Measurements from ENCODE around the gene ERC2. TPM values are rescaled to one million over a fixed set of nuclear protein-coding genes. Genes with fewer than 3 reads are reported as not detected.

The ERC2 gene
- total RNA-seq, 2 experiments from 2014 or later, result not detected

- Histone ChIP-seq H3K9me2 (ENCODE audit: insufficient read depth, low read length) (no peaks in the 10 kb centered on the region), H3K36me3 (ENCODE audit: insufficient read depth, low read length) (no peaks in the 10 kb centered on the region), H3K4me3 (ENCODE audit: low read depth, low read length, poor library complexity, severe bottlenecking) (no peak overlapping the region), H3K27ac (ENCODE audit: low read depth, low read length, poor library complexity, severe bottlenecking) (no peak overlapping the region), H2AFZ (ENCODE audit: low read length) (no peak overlapping the region), H3K4me1 (ENCODE audit: insufficient read depth, low read length, poor library complexity, severe bottlenecking) (no peaks in the 10 kb centered on the region), H4K20me1 (ENCODE audit: insufficient read depth, low read length) (no peaks in the 10 kb centered on the region), H3K9me3 (ENCODE audit: low read length) (no peaks in the 10 kb centered on the region; the same call in 1 of the 2 replicates), H3K79me2 (ENCODE audit: insufficient read depth, low read depth, low read length) (no peaks in the 10 kb centered on the region), H3K4me2 (ENCODE audit: low read length) (no peak overlapping the region)
- CTCF ChIA-PET (ENCODE audit: unreplicated experiment), result no interaction called here
- DNase-seq (ENCODE audit: low spot score), result no peak
- intact Hi-C loops (cut with micrococcal nuclease; ENCODE audit: unreplicated experiment), result no loop called here
- POLR2A ChIA-PET, result no interaction called here
- no peak for TF ChIP-seq EZH2phosphoT487 (IDR thresholded peaks at IDR 0.05; ENCODE audit: borderline replicate concordance, low read depth, low read length)
- no peak for TF ChIP-seq CTCF (conservative IDR thresholded peaks at IDR 0.05; ENCODE audit: low read length)
- BruUV-seq (replicated peaks), result no TSS peak
Measured at GRCh38 chr3:56115698-56116097, 352.6 kb downstream of the ERC2 start.

GRCh38 chr3:56115199-56115598 is 353.1 kb downstream of the ERC2 start:
- no TSS peak for BruUV-seq (replicated peaks)
- H4K20me1 ChIP-seq (ENCODE audit: insufficient read depth, low read length), result no peaks in the 10 kb centered on the region
- no peaks in the 10 kb centered on the region for H3K79me2 ChIP-seq (ENCODE audit: insufficient read depth, low read depth, low read length)
- H3K9me3 ChIP-seq (ENCODE audit: low read length), result no peaks in the 10 kb centered on the region; the same call in 1 of the 2 replicates
- no peak for DNase-seq (ENCODE audit: low spot score)
- no peak overlapping the region for H3K4me3 ChIP-seq (ENCODE audit: low read depth, low read length, poor library complexity, severe bottlenecking)
- H3K4me1 ChIP-seq (ENCODE audit: insufficient read depth, low read length, poor library complexity, severe bottlenecking), result no peaks in the 10 kb centered on the region
- no peak overlapping the region for H2AFZ ChIP-seq (ENCODE audit: low read length)
- H3K36me3 ChIP-seq (ENCODE audit: insufficient read depth, low read length), result no peaks in the 10 kb centered on the region
- no peak for TF ChIP-seq EZH2phosphoT487 (IDR thresholded peaks at IDR 0.05; ENCODE audit: borderline replicate concordance, low read depth, low read length)
- TF ChIP-seq CTCF (conservative IDR thresholded peaks at IDR 0.05; ENCODE audit: low read length), result no peak
- ChIA-PET POLR2A (no interaction called here), CTCF (ENCODE audit: unreplicated experiment) (no interaction called here)
- H3K4me2 ChIP-seq (ENCODE audit: low read length), result no peak overlapping the region
- H3K27ac ChIP-seq (ENCODE audit: low read depth, low read length, poor library complexity, severe bottlenecking), result no peak overlapping the region
- H3K9me2 ChIP-seq (ENCODE audit: insufficient read depth, low read length), result no peaks in the 10 kb centered on the region
- intact Hi-C loops (cut with micrococcal nuclease; ENCODE audit: unreplicated experiment), result no loop called here

- H3K4me2 ChIP-seq (ENCODE audit: low read length), result no peak overlapping the region
- no peak for TF ChIP-seq EZH2phosphoT487 (IDR thresholded peaks at IDR 0.05; ENCODE audit: borderline replicate concordance, low read depth, low read length)
- no peak for TF ChIP-seq CTCF (conservative IDR thresholded peaks at IDR 0.05; ENCODE audit: low read length)
- intact Hi-C loops (cut with micrococcal nuclease; ENCODE audit: unreplicated experiment), result no loop called here
- H3K9me3 ChIP-seq (ENCODE audit: low read length), result no peaks in the 10 kb centered on the region
- no peaks in the 10 kb centered on the region for H3K36me3 ChIP-seq (ENCODE audit: insufficient read depth, low read length)
- POLR2A ChIA-PET, result no interaction called here
- no TSS peak for BruUV-seq (replicated peaks)
- no peak overlapping the region for H3K4me3 ChIP-seq (ENCODE audit: low read depth, low read length, poor library complexity, severe bottlenecking)
- CTCF ChIA-PET (ENCODE audit: unreplicated experiment), result no interaction called here
- no peak overlapping the region for H3K27ac ChIP-seq (ENCODE audit: low read depth, low read length, poor library complexity, severe bottlenecking)
- no peak for DNase-seq (ENCODE audit: low spot score)
- no peaks in the 10 kb centered on the region for H3K9me2 ChIP-seq (ENCODE audit: insufficient read depth, low read length)
- no peaks in the 10 kb centered on the region for H4K20me1 ChIP-seq (ENCODE audit: insufficient read depth, low read length)
- no peak overlapping the region for H2AFZ ChIP-seq (ENCODE audit: low read length)
- no peaks in the 10 kb centered on the region for H3K4me1 ChIP-seq (ENCODE audit: insufficient read depth, low read length, poor library complexity, severe bottlenecking)
- H3K79me2 ChIP-seq (ENCODE audit: insufficient read depth, low read depth, low read length), result no peaks in the 10 kb centered on the region
Measured at GRCh38 chr3:56113908-56114307, 354.4 kb downstream of the ERC2 start.

Measured in OCI-LY7 (cell line).